Nephron progenitor cell (in vitro differentiated cells): Measurements from ENCODE around the gene LRP2BP.

Source experiments
- DNase-seq: peaks from one replicate; pipeline ENCODE4 v3.0.0; 2021
- H3K27ac Mint-ChIP-seq: 2 replicates; pipeline ENCODE4 v1.8.0; 2021; ENCODE audit warnings: mild to moderate bottlenecking, moderate library complexity, mixed read lengths
- H3K27me3 Mint-ChIP-seq: 2 replicates; pipeline ENCODE4 v1.8.0; 2021; ENCODE audit warnings: mild to moderate bottlenecking, low read depth, mixed read lengths; ENCODE audit not compliant: poor library complexity
- H3K36me3 Mint-ChIP-seq: 2 replicates; pipeline ENCODE4 v1.8.0; 2021; ENCODE audit warnings: low read depth, mixed read lengths
- H3K4me1 Mint-ChIP-seq: 2 replicates; pipeline ENCODE4 v1.8.0; 2021; ENCODE audit warnings: mixed read lengths
- H3K4me3 Mint-ChIP-seq: 2 replicates; pipeline ENCODE4 v1.8.0; 2021; ENCODE audit warnings: mild to moderate bottlenecking, moderate library complexity, mixed read lengths
- H3K9me3 Mint-ChIP-seq: 2 replicates; pipeline ENCODE4 v1.8.0; 2021; ENCODE audit warnings: mild to moderate bottlenecking, moderate library complexity, mixed read lengths
- CTCF ChIP-seq: fragments of 200-600 bp; sonication (generic); IDR thresholded peaks from 2 replicates; pipeline ENCODE4 v1.5.0; 2021; ENCODE audit warnings: antibody characterized with exemption

Gene LRP2BP

DNA sequence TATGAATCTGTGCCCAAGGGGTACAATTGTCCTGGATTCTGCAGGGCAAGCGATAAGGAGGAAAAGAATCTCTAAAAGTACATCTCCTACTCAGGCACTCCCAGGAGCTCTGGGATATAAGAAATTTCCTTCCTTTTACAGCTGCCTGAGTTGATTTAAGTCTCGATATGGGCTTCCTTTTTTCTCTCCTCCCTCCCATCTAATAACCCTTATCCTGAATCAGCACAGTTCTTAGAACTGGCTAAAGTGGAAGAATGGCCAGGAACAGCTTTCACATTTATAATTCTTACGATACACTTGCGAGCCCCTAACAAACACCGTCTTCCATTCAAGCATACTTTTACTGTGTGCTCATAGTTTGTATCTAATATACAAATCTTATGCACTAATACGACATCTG, 21.2 kb downstream of the LRP2BP start:
- Mint-ChIP-seq H3K4me3 (no peak overlapping the region), H3K27me3 (no peaks in the 10 kb centered on the region), H3K27ac (no peak overlapping the region), H3K36me3 (peaks cover 20% of the 10 kb centered on the region), H3K4me1 (no peaks in the 10 kb centered on the region), H3K9me3 (peaks cover 1% of the 10 kb centered on the region)
- TF ChIP-seq CTCF: no peak
- DNase-seq: no peak

GRCh38 chr4:185374027-185374426, 21.7 kb downstream of the LRP2BP start:
- TF ChIP-seq CTCF: no peak
- Mint-ChIP-seq H3K4me1 (no peaks in the 10 kb centered on the region), H3K9me3 (no peaks in the 10 kb centered on the region), H3K36me3 (peaks cover 20% of the 10 kb centered on the region), H3K27me3 (no peaks in the 10 kb centered on the region), H3K4me3 (no peak overlapping the region), H3K27ac (no peak overlapping the region)
- no peak for DNase-seq

DNA sequence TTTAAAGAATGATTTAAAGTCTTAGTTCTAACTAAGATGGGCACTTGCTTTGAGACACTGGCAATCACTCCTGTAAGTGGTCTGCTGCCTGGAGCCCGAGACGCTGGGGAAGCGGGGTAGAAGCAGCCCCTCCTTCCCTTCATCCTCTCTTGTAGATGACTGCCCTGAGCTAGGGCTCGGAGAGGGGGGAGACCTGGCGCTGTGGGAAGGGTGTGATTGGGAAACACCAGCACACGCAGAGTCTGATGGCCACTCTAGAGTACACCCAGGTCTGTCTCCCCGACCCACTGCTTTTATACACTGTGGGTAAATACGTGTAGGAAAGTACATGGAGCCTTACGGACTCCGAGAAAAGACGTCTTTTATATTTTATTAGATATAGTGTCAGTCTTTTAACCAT, 24.0 kb downstream of the LRP2BP start:
- Mint-ChIP-seq H3K4me1 (peaks cover 4% of the 10 kb centered on the region), H3K4me3 (no peak overlapping the region), H3K27me3 (no peaks in the 10 kb centered on the region), H3K36me3 (peaks cover 19% of the 10 kb centered on the region), H3K27ac (no peak overlapping the region), H3K9me3 (no peaks in the 10 kb centered on the region)
- no peak for TF ChIP-seq CTCF
- DNase-seq: no peak

GRCh38 chr4:185370268-185370949, 25.3 kb downstream of the LRP2BP start:
- no peak for DNase-seq
- Mint-ChIP-seq H3K4me3 (no peak overlapping the region), H3K36me3 (peaks cover 13% of the 10 kb centered on the region), H3K4me1 (peaks cover 10% of the 10 kb centered on the region), H3K27me3 (no peaks in the 10 kb centered on the region), H3K27ac (no peak overlapping the region), H3K9me3 (no peaks in the 10 kb centered on the region)
- no peak for TF ChIP-seq CTCF

DNA sequence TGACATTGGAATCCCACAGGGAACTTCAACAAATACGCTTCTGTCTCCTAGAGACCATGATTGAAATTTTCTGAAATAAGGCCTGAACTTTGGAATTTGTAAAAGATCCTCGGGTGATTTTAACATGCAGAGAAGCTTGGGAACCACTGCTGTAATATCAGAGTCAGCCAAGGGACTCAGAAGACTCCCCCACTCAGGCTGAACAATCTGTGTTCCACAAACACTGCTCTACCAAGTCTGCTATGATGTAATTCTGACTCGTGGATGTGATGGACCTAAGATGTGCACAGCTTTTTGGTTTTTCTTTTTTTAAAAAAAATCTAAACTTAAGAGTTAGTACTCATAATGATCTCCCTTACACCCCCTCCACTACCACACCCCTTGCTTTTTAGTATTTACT, 26.0 kb downstream of the LRP2BP start:
- DNase-seq: no peak
- no peak for TF ChIP-seq CTCF

GRCh38 chr4:185364886-185365285, 30.8 kb downstream of the LRP2BP start:
- no peak overlapping the region for H3K27ac Mint-ChIP-seq
- TF ChIP-seq CTCF: no peak

More for the DNA sequence above, 26.0 kb downstream of the LRP2BP start:
- Mint-ChIP-seq H3K27ac (peak overlapping the region; percentile 39), H3K4me3 (no peak overlapping the region), H3K4me1 (peaks cover 16% of the 10 kb centered on the region), H3K36me3 (peaks cover 13% of the 10 kb centered on the region), H3K27me3 (no peaks in the 10 kb centered on the region), H3K9me3 (no peaks in the 10 kb centered on the region)

More at GRCh38 chr4:185364886-185365285, 30.8 kb downstream of the LRP2BP start:
- H3K4me1 Mint-ChIP-seq: peaks cover 26% of the 10 kb centered on the region
- peaks cover 5% of the 10 kb centered on the region for H3K36me3 Mint-ChIP-seq
- peak; percentile 21 for DNase-seq
- H3K27me3 Mint-ChIP-seq: no peaks in the 10 kb centered on the region
- H3K9me3 Mint-ChIP-seq: no peaks in the 10 kb centered on the region
- no peak overlapping the region for H3K4me3 Mint-ChIP-seq
